GM18870 (cell line): Measurements from ENCODE around the gene MPDZ.

ENCODE experiments used
- ATAC-seq: cut with Tn5 transposase; IDR thresholded peaks from one replicate; pipeline ENCODE4 v1.9.1; 2021; ENCODE audit warnings: moderate library complexity; ENCODE audit not compliant: unreplicated experiment

MPDZ gene

GRCh38 chr9:13279284-13280141 is at the start of gene MPDZ:
Gene MPDZ, minus strand, starts transcription at chr9:13279692. Its CDS starts 29,377 bp downstream, at chr9:13250315.
- ATAC-seq, result no peak

GRCh38 chr9:13324988-13325387 is 45.5 kb upstream of the MPDZ start:
- ATAC-seq, result no peak

GRCh38 chr9:13322828-13323550 is 43.5 kb upstream of the MPDZ start:
- ATAC-seq, result no peak

- no peak for ATAC-seq
These were observed 38.5 kb upstream of the MPDZ start for GRCh38 chr9:13318027-13318426.

GRCh38 chr9:13296972-13297371 is 17.5 kb upstream of the MPDZ start:
- ATAC-seq, result no peak

GRCh38 chr9:13295556-13295955 is 16.1 kb upstream of the MPDZ start:
- no peak for ATAC-seq

- no peak for ATAC-seq
These were observed 13.3 kb upstream of the MPDZ start for GRCh38 chr9:13292782-13293181.

- ATAC-seq, result no peak
These were observed 12.7 kb upstream of the MPDZ start for GRCh38 chr9:13292158-13292557.

GRCh38 chr9:13291718-13292117 is 12.2 kb upstream of the MPDZ start:
- no peak for ATAC-seq

- no peak for ATAC-seq
These were observed 4.5 kb upstream of the MPDZ start for GRCh38 chr9:13284011-13284410.

GRCh38 chr9:13282998-13283397 is 3.5 kb upstream of the MPDZ start:
- ATAC-seq, result no peak

GRCh38 chr9:13281356-13282016 is 2.0 kb upstream of the MPDZ start:
- ATAC-seq, result no peak

GRCh38 chr9:13278368-13279246 is 885 bp downstream of the MPDZ start:
- ATAC-seq, result no peak

GRCh38 chr9:13278023-13278367 is 1.5 kb downstream of the MPDZ start:
- no peak for ATAC-seq

- no peak for ATAC-seq
These were observed 4.4 kb downstream of the MPDZ start for GRCh38 chr9:13274886-13275641.

- ATAC-seq, result no peak
These were observed 8.8 kb downstream of the MPDZ start for GRCh38 chr9:13270734-13271133.

GRCh38 chr9:13269589-13270452 is 9.7 kb downstream of the MPDZ start:
- ATAC-seq, result no peak

- ATAC-seq, result no peak
These were observed 11.0 kb downstream of the MPDZ start for GRCh38 chr9:13268469-13268868.

- no peak for ATAC-seq
These were observed 11.7 kb downstream of the MPDZ start for GRCh38 chr9:13267743-13268142.
